Keratinocyte (primary cell): Measurements from ENCODE around the gene HOXB5. TPM values are rescaled to one million over a fixed set of nuclear protein-coding genes. Genes with fewer than 3 reads are reported as not detected.
A peak's percentile ranks its signal among the peaks of the same experiment; 100 is the strongest.

ENCODE experiments used
- DNase-seq: peaks from one replicate; pipeline ENCODE4 v3.0.0-alpha.2; 2011; ENCODE audit warnings: low read depth, missing footprints, low spot score
- FAIRE-seq: peaks from 2 replicates; lab custom pipeline; 2011; peaks lifted over from hg19 to GRCh38; lab: Jason Lieb, UNC
- H2AFZ ChIP-seq: 2 replicates; pipeline ENCODE4 v1.6.0; 2012; ENCODE audit warnings: low read length, control low read depth, inconsistent platforms; ENCODE audit not compliant: control insufficient read depth
- H3K27ac ChIP-seq: 2 replicates; pipeline ENCODE4 v1.5.1; 2011; ENCODE audit warnings: low read length; ENCODE audit not compliant: control insufficient read depth, insufficient read depth
- H3K27me3 ChIP-seq: 3 replicates; pipeline ENCODE4 v1.6.0; 2011; ENCODE audit warnings: low read length; ENCODE audit not compliant: control insufficient read depth, insufficient read depth; ENCODE audit errors: extremely low read depth
- H3K36me3 ChIP-seq, 2 experiments: 2 replicates in 1 of 2; 3 replicates in 1 of 2; pipeline ENCODE4 v1.5.1; 2011; ENCODE audit warnings: low read length in 2 of 2, mild to moderate bottlenecking in 1 of 2; ENCODE audit not compliant: control insufficient read depth in 2 of 2, insufficient read depth in 2 of 2; ENCODE audit errors: extremely low read depth in 1 of 2
- H3K4me1 ChIP-seq: 3 replicates; pipeline ENCODE4 v1.5.1; 2011; ENCODE audit warnings: low read length; ENCODE audit not compliant: control insufficient read depth, insufficient read depth; ENCODE audit errors: extremely low read depth
- H3K4me2 ChIP-seq: 3 replicates; pipeline ENCODE4 v1.6.0; 2011; ENCODE audit warnings: low read depth, low read length; ENCODE audit not compliant: control insufficient read depth, insufficient read depth; ENCODE audit errors: extremely low read depth
- H3K4me3 ChIP-seq, 3 experiments: fragments of 200-600 bp in 1 of 3; sonication (generic) in 1 of 3; 2 replicates in 2 of 3; 3 replicates in 1 of 3; pipeline ENCODE4 v1.5.1; 2011 to 2016; ENCODE audit warnings: low read length in 3 of 3, mild to moderate bottlenecking in 3 of 3, control low read depth in 2 of 3, inconsistent platforms in 1 of 3, low read depth in 1 of 3, mixed read lengths in 1 of 3, mixed run types in 1 of 3, moderate library complexity in 1 of 3; ENCODE audit not compliant: control insufficient read depth in 2 of 3, insufficient read depth in 2 of 3; ENCODE audit errors: extremely low read depth in 1 of 3
- H3K79me2 ChIP-seq: 2 replicates; pipeline ENCODE4 v1.6.0; 2012; ENCODE audit warnings: low read length; ENCODE audit not compliant: control insufficient read depth, insufficient read depth
- H3K9ac ChIP-seq: 3 replicates; pipeline ENCODE4 v1.6.0; 2011; ENCODE audit warnings: low read length; ENCODE audit not compliant: control insufficient read depth, insufficient read depth; ENCODE audit errors: extremely low read depth
- H3K9me1 ChIP-seq: 3 replicates; pipeline ENCODE4 v1.6.0; 2011; ENCODE audit warnings: low read length; ENCODE audit not compliant: control insufficient read depth, insufficient read depth; ENCODE audit errors: extremely low read depth
- H3K9me3 ChIP-seq: 2 replicates; pipeline ENCODE4 v1.5.1; 2012; ENCODE audit warnings: low read depth, low read length; ENCODE audit not compliant: control insufficient read depth
- H4K20me1 ChIP-seq: 3 replicates; pipeline ENCODE4 v1.6.0; 2011; ENCODE audit warnings: low read length; ENCODE audit not compliant: control insufficient read depth, insufficient read depth; ENCODE audit errors: extremely low read depth
- CTCF ChIP-seq, 3 experiments: IDR thresholded peaks in 1 of 3; conservative IDR thresholded peaks in 1 of 3; optimal IDR thresholded peaks in 1 of 3; 2 replicates in 2 of 3; 3 replicates in 1 of 3; pipeline versions ENCODE3 to v1.5.1; 2011; ENCODE audit warnings: low read length in 3 of 3, mild to moderate bottlenecking in 3 of 3, moderate library complexity in 2 of 3, control low read depth in 1 of 3, inconsistent platforms in 1 of 3; ENCODE audit not compliant: insufficient read depth in 2 of 3; ENCODE audit errors: extremely low read depth in 1 of 3
- EZH2 ChIP-seq: IDR thresholded peaks from one replicate; pipeline ENCODE4 v1.6.1; 2012; ENCODE audit warnings: inconsistent platforms, mild to moderate bottlenecking, low read length, moderate library complexity
- dilution Hi-C: fragments of 300-500 bp; cut with MboI; formaldehyde crosslinking; loops from one replicate; pipeline ENCODE4 v1.7.0; 2020; ENCODE audit warnings: low sequenced_read_pairs; ENCODE audit not compliant: extremely low pct_ligation_motif_present
- polyA plus RNA-seq, 5 experiments: library from polyadenylated mRNA; depleted of rRNA in 3 of 5; stranded (reverse) in 3 of 5; stranded (forward) in 1 of 5; unstranded in 1 of 5; fragments of >200 nt; gene quantifications; 1 replicate in 1 of 5; 2 replicates in 3 of 5; 3 replicates in 1 of 5; pipeline versions ENCODE4 v1.2.1 to v1.2.3, GENCODE V29; 2011 to 2012; ENCODE audit warnings: missing spikeins in 2 of 5, low read depth in 1 of 5, low replicate concordance in 1 of 5

The HOXB5 gene
- polyA plus RNA-seq, 1 donor (not counting 4 experiments of a cell fraction or from before 2014, with no cell fraction given), result not detected

- Histone ChIP-seq H3K4me3 (peak overlapping the region in 2 of 3 experiments; percentile 58 to 67), H3K4me2 (peak overlapping the region; percentile 89), H2AFZ (no peak overlapping the region), H3K4me1 (peaks cover 17% of the 10 kb centered on the region), H3K36me3 (peaks cover 0 to 4% of the 10 kb centered on the region in 2 experiments), H3K27ac (no peak overlapping the region), H3K79me2 (no peaks in the 10 kb centered on the region), H4K20me1 (no peaks in the 10 kb centered on the region), H3K27me3 (peaks cover 83% of the 10 kb centered on the region), H3K9me1 (no peaks in the 10 kb centered on the region), H3K9me3 (no peaks in the 10 kb centered on the region), H3K9ac (no peak overlapping the region)
- peak; percentile 82 to 95 (median 87) for TF ChIP-seq CTCF (optimal IDR thresholded peaks at IDR 0.05 in 1 of 3, IDR thresholded peaks at IDR 0.05 in 1 of 3, conservative IDR thresholded peaks at IDR 0.05 in 1 of 3; ENCODE audit: extremely low read depth in 1 of 3, insufficient read depth in 2 of 3, low read length in 3 of 3)
- TF ChIP-seq EZH2, result peak; percentile 54
- DNase-seq (no peak), FAIRE-seq (peak; percentile 62)
- dilution Hi-C loops, result no loop called here
These were observed 410 bp upstream of the HOXB5 start for GRCh38 chr17:48593840-48594537.

- Histone ChIP-seq H4K20me1 (no peaks in the 10 kb centered on the region), H3K9me3 (no peaks in the 10 kb centered on the region), H3K4me3 (peak overlapping the region in 1 of 3 experiments; percentile 67), H3K27me3 (peaks cover 82% of the 10 kb centered on the region), H3K9me1 (no peaks in the 10 kb centered on the region), H3K79me2 (no peaks in the 10 kb centered on the region), H3K36me3 (peaks cover 0 to 4% of the 10 kb centered on the region in 2 experiments), H3K4me2 (peak overlapping the region; percentile 89), H3K27ac (no peak overlapping the region), H3K9ac (no peak overlapping the region), H3K4me1 (peaks cover 17% of the 10 kb centered on the region), H2AFZ (no peak overlapping the region)
- FAIRE-seq (no peak), DNase-seq (no peak)
- dilution Hi-C loops, result no loop called here
- TF ChIP-seq CTCF (optimal IDR thresholded peaks at IDR 0.05 in 1 of 3, IDR thresholded peaks at IDR 0.05 in 1 of 3, conservative IDR thresholded peaks at IDR 0.05 in 1 of 3; ENCODE audit: extremely low read depth in 1 of 3, insufficient read depth in 2 of 3, low read length in 3 of 3) (no peak), EZH2 (peak; percentile 13)
These were observed 1.0 kb downstream of the HOXB5 start for GRCh38 chr17:48592577-48592976.
